Measurements from ENCODE around the gene RAMACL.

- TF ChIP-seq CTCF (conservative IDR thresholded peaks at IDR 0.05 in 1 of 2, IDR thresholded peaks at IDR 0.05 in 1 of 2; ENCODE audit: low read depth in 1 of 2, low read length in 2 of 2): no peak
- no peak for TF ChIP-seq EZH2 (IDR thresholded peaks at IDR 0.05; ENCODE audit: low read length, missing control alignments)
Observed at GRCh38 chr6:166632731-166633130, 46.3 kb upstream of the RAMACL start.

Data from fibroblast of lung (primary cell).